Measurements from ENCODE around the gene SIGLEC14. TPM values are rescaled to one million over a fixed set of nuclear protein-coding genes. Genes with fewer than 3 reads are reported as not detected.

Gene SIGLEC14
- total RNA-seq, 1 experiment from 2014 or later: not detected

DNA sequence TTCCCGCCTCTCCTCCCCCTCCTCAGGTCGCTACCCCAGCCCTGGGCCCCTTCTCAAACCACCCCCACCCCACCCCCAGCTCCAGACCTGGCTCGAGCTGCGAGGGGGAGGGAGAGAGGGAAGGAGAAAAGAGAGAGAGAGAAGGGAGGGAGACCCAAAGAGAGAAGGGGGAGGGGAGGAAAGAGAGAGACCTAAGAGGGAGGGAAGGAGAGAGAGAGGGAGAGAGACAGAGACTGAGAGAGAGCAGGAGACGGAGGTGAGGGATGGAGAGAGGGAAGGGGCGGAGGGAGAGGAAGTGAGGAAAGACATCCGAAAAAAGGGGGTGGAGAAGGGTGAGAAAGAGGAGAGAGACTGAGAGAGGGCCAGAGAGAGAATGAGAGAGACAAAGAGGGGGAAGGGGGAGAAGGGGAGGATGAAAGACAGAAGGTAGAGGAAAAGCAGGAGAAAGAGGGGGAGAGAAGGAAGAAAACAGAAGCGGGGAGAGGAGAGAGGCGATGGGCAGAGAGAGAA lies 44.5 kb upstream of the SIGLEC14 start:
- Histone ChIP-seq H3K36me3 (ENCODE audit: control insufficient read depth, insufficient read depth, low read length) (no peaks in the 10 kb centered on the region; the same call in 1 of the 2 replicates), H3K4me1 (ENCODE audit: control insufficient read depth, insufficient read depth, low read length) (peaks cover 15% of the 10 kb centered on the region), H3K9me3 (ENCODE audit: control insufficient read depth, insufficient read depth, low read depth, low read length) (no peaks in the 10 kb centered on the region), H3K27ac (ENCODE audit: low read length) (peak overlapping the region; percentile 92), H3K4me3 (ENCODE audit: low read depth in 2 of 2, low read length in 2 of 2) (peak overlapping the region; percentile 70 to 76), H3K27me3 (ENCODE audit: control insufficient read depth, insufficient read depth, low read length) (no peaks in the 10 kb centered on the region)
- intact Hi-C loops (cut with micrococcal nuclease; ENCODE audit: unreplicated experiment): no loop called here
- DNase-seq (ENCODE audit: low read depth, low spot score) (no peak), ATAC-seq (no peak)
- ChIA-PET CTCF (interaction anchor here (0.6 to 0.8 kb wide), 3 partner anchors 32 to 1675 kb away, joined by 3 to 4 read pairs (median 4); partner anchors contain the start of gene HAS1), POLR2A (no interaction called here)
- no TSS peak for BruUV-seq (replicated peaks)
- TF ChIP-seq TCF7L2 (IDR thresholded peaks at IDR 0.05; ENCODE audit: low read depth, low read length): no peak
- TF ChIP-seq, protein P1, sequence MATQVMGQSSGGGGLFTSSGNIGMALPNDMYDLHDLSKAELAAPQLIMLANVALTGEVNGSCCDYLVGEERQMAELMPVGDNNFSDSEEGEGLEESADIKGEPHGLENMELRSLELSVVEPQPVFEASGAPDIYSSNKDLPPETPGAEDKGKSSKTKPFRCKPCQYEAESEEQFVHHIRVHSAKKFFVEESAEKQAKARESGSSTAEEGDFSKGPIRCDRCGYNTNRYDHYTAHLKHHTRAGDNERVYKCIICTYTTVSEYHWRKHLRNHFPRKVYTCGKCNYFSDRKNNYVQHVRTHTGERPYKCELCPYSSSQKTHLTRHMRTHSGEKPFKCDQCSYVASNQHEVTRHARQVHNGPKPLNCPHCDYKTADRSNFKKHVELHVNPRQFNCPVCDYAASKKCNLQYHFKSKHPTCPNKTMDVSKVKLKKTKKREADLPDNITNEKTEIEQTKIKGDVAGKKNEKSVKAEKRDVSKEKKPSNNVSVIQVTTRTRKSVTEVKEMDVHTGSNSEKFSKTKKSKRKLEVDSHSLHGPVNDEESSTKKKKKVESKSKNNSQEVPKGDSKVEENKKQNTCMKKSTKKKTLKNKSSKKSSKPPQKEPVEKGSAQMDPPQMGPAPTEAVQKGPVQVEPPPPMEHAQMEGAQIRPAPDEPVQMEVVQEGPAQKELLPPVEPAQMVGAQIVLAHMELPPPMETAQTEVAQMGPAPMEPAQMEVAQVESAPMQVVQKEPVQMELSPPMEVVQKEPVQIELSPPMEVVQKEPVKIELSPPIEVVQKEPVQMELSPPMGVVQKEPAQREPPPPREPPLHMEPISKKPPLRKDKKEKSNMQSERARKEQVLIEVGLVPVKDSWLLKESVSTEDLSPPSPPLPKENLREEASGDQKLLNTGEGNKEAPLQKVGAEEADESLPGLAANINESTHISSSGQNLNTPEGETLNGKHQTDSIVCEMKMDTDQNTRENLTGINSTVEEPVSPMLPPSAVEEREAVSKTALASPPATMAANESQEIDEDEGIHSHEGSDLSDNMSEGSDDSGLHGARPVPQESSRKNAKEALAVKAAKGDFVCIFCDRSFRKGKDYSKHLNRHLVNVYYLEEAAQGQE (IDR thresholded peaks at IDR 0.05; ENCODE audit: insufficient read depth in 1 of 2, low read depth in 2 of 2, low read length in 1 of 2): no peak
- TF ChIP-seq, protein P2, sequence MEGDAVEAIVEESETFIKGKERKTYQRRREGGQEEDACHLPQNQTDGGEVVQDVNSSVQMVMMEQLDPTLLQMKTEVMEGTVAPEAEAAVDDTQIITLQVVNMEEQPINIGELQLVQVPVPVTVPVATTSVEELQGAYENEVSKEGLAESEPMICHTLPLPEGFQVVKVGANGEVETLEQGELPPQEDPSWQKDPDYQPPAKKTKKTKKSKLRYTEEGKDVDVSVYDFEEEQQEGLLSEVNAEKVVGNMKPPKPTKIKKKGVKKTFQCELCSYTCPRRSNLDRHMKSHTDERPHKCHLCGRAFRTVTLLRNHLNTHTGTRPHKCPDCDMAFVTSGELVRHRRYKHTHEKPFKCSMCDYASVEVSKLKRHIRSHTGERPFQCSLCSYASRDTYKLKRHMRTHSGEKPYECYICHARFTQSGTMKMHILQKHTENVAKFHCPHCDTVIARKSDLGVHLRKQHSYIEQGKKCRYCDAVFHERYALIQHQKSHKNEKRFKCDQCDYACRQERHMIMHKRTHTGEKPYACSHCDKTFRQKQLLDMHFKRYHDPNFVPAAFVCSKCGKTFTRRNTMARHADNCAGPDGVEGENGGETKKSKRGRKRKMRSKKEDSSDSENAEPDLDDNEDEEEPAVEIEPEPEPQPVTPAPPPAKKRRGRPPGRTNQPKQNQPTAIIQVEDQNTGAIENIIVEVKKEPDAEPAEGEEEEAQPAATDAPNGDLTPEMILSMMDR (IDR thresholded peaks at IDR 0.05): no peak
- in situ Hi-C loops (cut with HindIII; ENCODE audit: low pct_unique_long_range_greater_than_20kb, low sequenced_read_pairs): no loop called here

DNA sequence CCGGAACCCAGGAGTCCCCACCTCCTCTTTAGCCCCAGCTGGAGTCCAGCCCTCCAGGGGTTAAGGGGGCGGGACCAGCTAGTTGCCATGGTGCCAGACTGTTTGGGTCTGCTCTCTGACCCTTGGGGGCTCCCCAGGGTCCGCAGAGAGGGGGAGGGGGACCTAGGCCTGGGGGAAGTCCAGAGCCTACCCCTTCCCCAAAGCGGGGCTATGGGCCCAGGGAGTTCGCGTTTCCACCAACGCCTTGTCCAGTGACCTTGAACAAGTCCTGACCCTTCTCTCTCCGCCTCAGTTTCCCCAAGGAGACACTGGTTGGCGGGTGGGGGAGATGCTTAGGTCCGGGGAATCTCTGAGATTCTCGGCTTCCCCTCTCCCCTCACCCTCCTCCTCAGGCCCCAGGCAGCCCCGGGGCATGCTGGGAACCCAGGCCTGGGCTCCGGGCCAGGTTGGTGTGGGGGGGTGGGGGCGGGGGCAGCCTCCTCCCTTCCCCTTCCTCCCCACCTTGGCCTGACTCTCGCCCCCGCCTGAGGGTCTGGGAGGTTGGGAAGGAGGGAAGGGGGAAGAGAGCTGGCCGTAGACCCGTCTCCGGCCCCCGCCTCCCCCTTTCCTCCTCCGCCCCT lies 43.9 kb upstream of the SIGLEC14 start:
- BruUV-seq (replicated peaks): no TSS peak
- peak; percentile 57; the same call in 1 of the 2 replicates for ATAC-seq
- intact Hi-C loops (cut with micrococcal nuclease; ENCODE audit: unreplicated experiment): no loop called here

More for the DNA sequence above, 43.9 kb upstream of the SIGLEC14 start:
- H3K4me3 ChIP-seq (ENCODE audit: low read depth in 2 of 2, low read length in 2 of 2): peak overlapping the region; percentile 70 to 76
- no peaks in the 10 kb centered on the region; the same call in 1 of the 2 replicates for H3K36me3 ChIP-seq (ENCODE audit: control insufficient read depth, insufficient read depth, low read length)
- peaks cover 15% of the 10 kb centered on the region for H3K4me1 ChIP-seq (ENCODE audit: control insufficient read depth, insufficient read depth, low read length)
- in situ Hi-C loops (cut with HindIII; ENCODE audit: low pct_unique_long_range_greater_than_20kb, low sequenced_read_pairs): no loop called here
- no peak for DNase-seq (ENCODE audit: low read depth, low spot score)
- TF ChIP-seq TCF7L2 (IDR thresholded peaks at IDR 0.05; ENCODE audit: low read depth, low read length) (no peak; the same call in 1 of the 2 replicates), POLR2AphosphoS5 (IDR thresholded peaks at IDR 0.05; ENCODE audit: low read depth, low read length) (0 out of 2 replicates have a peak, but pooled peaks have one; percentile 2)
- TF ChIP-seq, protein P1 (IDR thresholded peaks at IDR 0.05; ENCODE audit: insufficient read depth in 1 of 2, low read depth in 2 of 2, low read length in 1 of 2): no peak
- ChIA-PET CTCF (interaction anchor here (0.7 to 0.8 kb wide), 2 partner anchors 33 to 1676 kb away, joined by 3 to 4 read pairs; partner anchors contain the start of gene HAS1), POLR2A (no interaction called here)
- H3K27me3 ChIP-seq (ENCODE audit: control insufficient read depth, insufficient read depth, low read length): no peaks in the 10 kb centered on the region
- no peaks in the 10 kb centered on the region for H3K9me3 ChIP-seq (ENCODE audit: control insufficient read depth, insufficient read depth, low read depth, low read length)
- peak overlapping the region; percentile 92 for H3K27ac ChIP-seq (ENCODE audit: low read length)
